ENCODE results near the gene TNFAIP1. TPM values are rescaled to one million over a fixed set of nuclear protein-coding genes. Genes with fewer than 3 reads are reported as not detected.

Gene TNFAIP1
- total RNA-seq, 4 donors from 2014 or later = 23.7 to 43.8 (median 34.8) TPM

DNA sequence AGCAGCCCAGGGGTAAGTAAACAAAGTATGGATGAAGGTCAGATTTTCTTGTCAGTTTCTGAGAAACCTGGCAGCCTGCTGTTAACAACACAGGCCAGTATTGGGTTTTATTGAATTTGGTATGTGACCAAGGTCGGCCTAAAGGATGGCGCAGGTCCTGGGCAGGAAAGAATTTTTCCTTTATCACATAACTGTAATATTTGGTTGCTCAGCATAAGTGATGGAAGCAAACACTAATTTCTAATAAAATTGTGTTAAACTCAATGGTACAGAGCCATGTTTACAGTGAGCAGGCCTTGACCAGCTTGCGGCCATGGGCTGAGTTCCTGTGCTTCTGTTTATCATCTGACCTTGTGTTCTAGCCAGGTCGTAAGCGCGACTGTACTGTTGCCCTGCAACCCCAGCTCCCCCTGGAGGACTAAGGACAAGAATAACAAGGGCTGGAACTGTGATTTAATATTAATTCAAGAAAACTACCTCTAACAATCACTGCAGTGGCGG lies 11.2 kb downstream of the TNFAIP1 start:
- Histone ChIP-seq H3K27me3 (no peaks in the 10 kb centered on the region), H3K36me3 (peaks cover 60 to 100% (median 98%) of the 10 kb centered on the region in 4 donors), H3K4me1 (peaks cover 9 to 17% (median 12%) of the 10 kb centered on the region in 4 donors), H3K4me3 (no peak overlapping the region), H3K9me3 (no peaks in the 10 kb centered on the region), H3K27ac (replicated peaks in 1 of 4) (peak overlapping the region in 1 of 4 donors; percentile 8)
- 73% methylated on average over 7 of the region's 7 CpGs for WGBS
- intact Hi-C loops (cut with DNase I) = no loop called here
- DNase-seq (ENCODE audit: extremely low spot score) = no peak
- TF ChIP-seq POLR2AphosphoS5 (IDR thresholded peaks at IDR 0.05) (no peak), CTCF (IDR thresholded peaks at IDR 0.05) (peak in 1 of 3 experiments; percentile 12), POLR2A (IDR thresholded peaks at IDR 0.05; ENCODE audit: low read depth) (no peak)

GRCh38 chr17:28347261-28347891 lies 11.8 kb downstream of the TNFAIP1 start:
- peaks cover 9 to 17% (median 12%) of the 10 kb centered on the region in 4 donors for H3K4me1 ChIP-seq
- H3K27me3 ChIP-seq = no peaks in the 10 kb centered on the region
- no peak for DNase-seq (ENCODE audit: extremely low spot score)
- no peak for TF ChIP-seq POLR2AphosphoS5 (IDR thresholded peaks at IDR 0.05)
- no peak for TF ChIP-seq POLR2A (IDR thresholded peaks at IDR 0.05; ENCODE audit: low read depth)
- TF ChIP-seq CTCF (IDR thresholded peaks at IDR 0.05) = no peak
- no peak for TF ChIP-seq EP300 (IDR thresholded peaks at IDR 0.05)
- 74% methylated on average over 8 of the region's 8 CpGs for WGBS
- no peaks in the 10 kb centered on the region for H3K9me3 ChIP-seq
- no peak overlapping the region for H3K4me3 ChIP-seq
- intact Hi-C loops (cut with DNase I) = no loop called here
- H3K36me3 ChIP-seq = peaks cover 60 to 100% (median 98%) of the 10 kb centered on the region in 4 donors
- peak overlapping the region in 2 of 4 donors; percentile 29 to 39 for H3K27ac ChIP-seq (replicated peaks in 1 of 4)

DNA sequence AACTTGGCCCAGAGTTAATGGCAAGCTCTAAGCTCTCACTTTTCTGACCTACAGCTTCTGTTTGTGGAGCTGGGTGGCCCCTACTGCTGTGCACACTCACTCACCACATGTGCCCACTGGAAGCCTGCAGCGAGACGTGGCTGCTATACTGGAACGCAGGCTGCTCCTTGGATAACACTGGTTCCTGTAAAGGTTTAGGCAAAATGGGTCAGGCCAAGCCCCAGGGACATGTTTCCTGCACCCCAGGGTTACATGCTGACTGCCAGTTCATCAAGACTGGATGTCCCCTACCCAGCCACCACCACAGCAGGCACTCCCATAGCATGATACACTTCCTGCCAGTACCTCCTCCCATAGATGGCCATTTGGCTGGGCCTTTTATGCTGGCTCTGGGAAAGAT lies 13.4 kb downstream of the TNFAIP1 start:
- WGBS = 70% methylated on average over 2 of the region's 3 CpGs
- intact Hi-C loops (cut with DNase I) = no loop called here
- Histone ChIP-seq H3K27ac (replicated peaks in 1 of 4) (no peak overlapping the region), H3K4me1 (peaks cover 9 to 17% (median 12%) of the 10 kb centered on the region in 4 donors), H3K36me3 (peaks cover 68 to 100% (median 98%) of the 10 kb centered on the region in 4 donors), H3K27me3 (no peaks in the 10 kb centered on the region), H3K4me3 (no peak overlapping the region), H3K9me3 (no peaks in the 10 kb centered on the region)
- TF ChIP-seq POLR2A (IDR thresholded peaks at IDR 0.05; ENCODE audit: low read depth) (no peak), POLR2AphosphoS5 (IDR thresholded peaks at IDR 0.05) (no peak), EP300 (IDR thresholded peaks at IDR 0.05) (no peak)
- no peak for DNase-seq (ENCODE audit: extremely low spot score)

- 92% methylated on average over 7 of the region's 7 CpGs for WGBS
- DNase-seq (ENCODE audit: extremely low spot score) = no peak
- Histone ChIP-seq H3K4me3 (no peak overlapping the region), H3K36me3 (peaks cover 67 to 100% (median 96%) of the 10 kb centered on the region in 4 donors), H3K27ac (replicated peaks in 1 of 4) (no peak overlapping the region), H3K4me1 (peaks cover 9 to 18% (median 15%) of the 10 kb centered on the region in 4 donors), H3K9me3 (no peaks in the 10 kb centered on the region), H3K27me3 (no peaks in the 10 kb centered on the region)
- intact Hi-C loops (cut with DNase I) = no loop called here
- TF ChIP-seq POLR2A (IDR thresholded peaks at IDR 0.05; ENCODE audit: low read depth) (no peak), CTCF (IDR thresholded peaks at IDR 0.05) (no peak), POLR2AphosphoS5 (IDR thresholded peaks at IDR 0.05) (no peak), EP300 (IDR thresholded peaks at IDR 0.05) (no peak)
Observed at GRCh38 chr17:28350271-28350670, 14.7 kb downstream of the TNFAIP1 start.

DNA sequence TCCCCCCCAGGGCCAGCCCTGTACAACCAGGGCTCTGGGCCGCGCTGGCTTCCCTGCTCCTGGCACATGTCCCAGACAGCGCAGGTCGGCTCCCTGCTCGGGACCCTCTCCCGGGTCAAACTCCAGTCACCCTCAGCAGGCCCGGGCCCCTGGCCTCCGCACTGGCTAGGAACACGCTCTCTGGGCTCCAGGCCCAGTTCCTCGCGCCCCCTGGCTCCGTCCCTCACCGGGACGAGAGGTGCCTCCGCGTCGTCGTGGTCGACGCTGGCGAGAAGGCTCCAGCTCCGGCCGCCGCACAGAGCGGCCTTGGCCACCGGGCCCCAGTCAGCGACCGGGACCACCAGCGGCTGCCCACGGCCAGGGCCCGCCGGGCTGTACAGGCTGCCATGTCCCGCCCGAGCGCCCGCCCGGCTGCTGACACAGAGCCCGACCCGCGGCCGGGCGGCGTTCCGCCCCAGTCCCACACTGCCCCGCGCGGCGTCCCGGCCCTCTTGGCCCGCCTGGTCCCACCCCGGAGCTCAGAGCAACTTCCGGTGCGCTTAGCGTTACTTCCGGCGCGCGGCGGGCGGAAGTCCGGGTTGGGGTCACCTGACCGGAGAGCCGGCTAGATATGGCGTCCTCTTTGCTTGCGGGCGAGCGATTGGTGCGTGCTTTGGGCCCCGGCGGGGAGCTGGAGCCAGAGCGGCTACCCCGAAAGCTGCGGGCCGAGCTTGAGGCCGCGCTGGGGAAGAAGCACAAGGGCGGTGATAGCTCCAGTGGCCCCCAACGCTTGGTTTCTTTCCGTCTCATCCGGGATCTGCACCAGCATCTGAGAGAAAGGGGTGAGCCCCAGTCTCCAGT lies 21.7 kb downstream of the TNFAIP1 start, which contains the start of gene POLDIP2:
POLDIP2 (minus strand) TSS at position 467 of the 840 bp plus-strand sequence; CDS start at position 388, 79 bp downstream.
- Histone ChIP-seq H3K36me3 (peaks cover 51 to 70% (median 61%) of the 10 kb centered on the region in 4 donors), H3K4me3 (peak within 1 kb of the TSS; percentile 92 to 99 (median 94)), H3K4me1 (peaks cover 21 to 37% (median 29%) of the 10 kb centered on the region in 4 donors), H3K9me3 (no peaks in the 10 kb centered on the region), H3K27ac (replicated peaks in 1 of 4) (peak within 1 kb of the TSS; percentile 86 to 95 (median 95)), H3K27me3 (no peaks in the 10 kb centered on the region)
- peak; percentile 93 to 99 for TF ChIP-seq POLR2AphosphoS5 (IDR thresholded peaks at IDR 0.05)
- TF ChIP-seq CTCF (IDR thresholded peaks at IDR 0.05) = peak in 1 of 3 experiments; percentile 38
- TF ChIP-seq POLR2A (IDR thresholded peaks at IDR 0.05; ENCODE audit: low read depth) = peak; percentile 93
- no peak for TF ChIP-seq EP300 (IDR thresholded peaks at IDR 0.05)
- intact Hi-C loops (cut with DNase I) = no loop called here
- WGBS = 0% methylated on average over 9 of the region's 80 CpGs
- peak; percentile 99 for DNase-seq (ENCODE audit: extremely low spot score)
